ENCODE results near the gene SRC. TPM values are rescaled to one million over a fixed set of nuclear protein-coding genes. Genes with fewer than 3 reads are reported as not detected.

Gene SRC
- total and polyA plus RNA-seq, 2 experiments from 2014 or later, result 8.0 to 25.9 TPM

DNA sequence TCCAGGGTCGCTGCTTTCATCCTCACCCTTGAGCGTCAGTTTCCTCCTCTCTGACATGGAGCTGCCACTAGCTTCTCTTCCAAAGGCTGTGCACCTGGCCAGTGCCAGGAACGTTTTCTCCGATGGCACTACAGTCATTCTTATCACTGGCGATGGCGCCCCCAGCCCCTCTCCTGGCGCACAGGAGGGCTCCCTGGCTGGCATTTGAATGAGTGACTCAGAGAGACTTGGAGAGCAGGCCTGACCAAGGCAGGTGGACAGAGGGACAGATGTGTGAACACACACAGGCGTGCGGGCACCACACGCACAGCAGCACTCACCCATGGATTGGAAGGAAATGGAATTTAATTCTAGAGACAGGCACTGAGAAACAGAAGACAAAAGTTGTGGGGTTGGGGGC is 77.6 kb downstream of the SRC start (continued):
- TF ChIP-seq, protein P1, sequence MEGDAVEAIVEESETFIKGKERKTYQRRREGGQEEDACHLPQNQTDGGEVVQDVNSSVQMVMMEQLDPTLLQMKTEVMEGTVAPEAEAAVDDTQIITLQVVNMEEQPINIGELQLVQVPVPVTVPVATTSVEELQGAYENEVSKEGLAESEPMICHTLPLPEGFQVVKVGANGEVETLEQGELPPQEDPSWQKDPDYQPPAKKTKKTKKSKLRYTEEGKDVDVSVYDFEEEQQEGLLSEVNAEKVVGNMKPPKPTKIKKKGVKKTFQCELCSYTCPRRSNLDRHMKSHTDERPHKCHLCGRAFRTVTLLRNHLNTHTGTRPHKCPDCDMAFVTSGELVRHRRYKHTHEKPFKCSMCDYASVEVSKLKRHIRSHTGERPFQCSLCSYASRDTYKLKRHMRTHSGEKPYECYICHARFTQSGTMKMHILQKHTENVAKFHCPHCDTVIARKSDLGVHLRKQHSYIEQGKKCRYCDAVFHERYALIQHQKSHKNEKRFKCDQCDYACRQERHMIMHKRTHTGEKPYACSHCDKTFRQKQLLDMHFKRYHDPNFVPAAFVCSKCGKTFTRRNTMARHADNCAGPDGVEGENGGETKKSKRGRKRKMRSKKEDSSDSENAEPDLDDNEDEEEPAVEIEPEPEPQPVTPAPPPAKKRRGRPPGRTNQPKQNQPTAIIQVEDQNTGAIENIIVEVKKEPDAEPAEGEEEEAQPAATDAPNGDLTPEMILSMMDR (conservative IDR thresholded peaks at IDR 0.05; ENCODE audit: low read depth in 2 of 2), result no peak

DNA sequence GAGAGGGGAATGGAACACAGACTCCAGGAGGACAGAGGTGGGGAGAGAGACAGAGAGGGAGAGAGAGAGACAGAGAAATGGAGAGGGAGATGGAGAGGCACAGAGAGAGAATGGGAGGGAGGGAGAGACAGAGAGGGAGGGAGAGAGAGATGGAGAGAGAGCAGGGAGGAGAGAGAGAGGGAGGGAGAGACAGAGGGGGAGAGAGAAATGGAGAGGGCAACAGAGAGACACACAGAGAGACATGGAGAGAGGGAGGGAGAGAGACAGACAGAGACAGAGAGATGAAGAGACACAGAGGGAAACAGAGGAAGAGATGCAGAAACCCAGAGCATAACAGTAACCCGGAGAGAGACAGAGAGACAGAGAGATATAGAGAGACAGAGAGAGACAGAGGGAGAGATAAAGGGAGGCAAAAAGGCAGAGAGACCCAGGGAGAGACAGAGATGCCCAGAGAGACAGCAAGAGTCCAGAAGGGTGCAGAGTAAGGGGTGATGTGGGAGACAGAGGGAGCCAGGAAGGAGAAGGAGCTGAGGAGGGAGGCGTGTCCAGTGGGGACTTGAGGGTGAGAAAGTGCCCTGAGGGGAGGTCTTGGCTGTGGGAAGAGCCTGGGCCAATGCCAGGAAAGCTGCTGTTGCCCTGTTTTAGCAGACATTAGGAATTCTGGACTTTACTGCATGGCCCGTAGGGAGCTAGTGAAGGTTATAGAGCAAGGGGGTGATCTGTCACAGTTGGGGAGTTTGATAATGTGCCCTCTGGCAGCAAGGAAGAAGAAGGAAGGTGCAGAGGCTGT is 78.3 kb downstream of the SRC start:
- no peaks in the 10 kb centered on the region; the same call in 2 of the 3 replicates for H3K36me3 Mint-ChIP-seq (ENCODE audit: low read depth)
- ATAC-seq, result no peak
- peaks cover 13% of the 10 kb centered on the region; the same call in 1 of the 2 replicates for H3K9me2 ChIP-seq (ENCODE audit: insufficient read depth)
- H3K4me1 ChIP-seq (ENCODE audit: insufficient read depth), result peaks cover 14% of the 10 kb centered on the region
- no peaks in the 10 kb centered on the region for H3K79me2 ChIP-seq (replicated peaks; ENCODE audit: insufficient read depth)
- H3K4me2 ChIP-seq, result no peak overlapping the region
- no peaks in the 10 kb centered on the region for H3K9me3 Mint-ChIP-seq
- DNase-seq (ENCODE audit: low spot score), result no peak
- no peak overlapping the region for H3K27ac Mint-ChIP-seq
- H3K27ac ChIP-seq (ENCODE audit: low read depth), result no peak overlapping the region
- no peak overlapping the region for H2AFZ ChIP-seq
- no peaks in the 10 kb centered on the region for H3K36me3 ChIP-seq (ENCODE audit: insufficient read depth)
- no peak overlapping the region for H3K4me3 Mint-ChIP-seq
- peaks cover 31% of the 10 kb centered on the region for H3K4me1 Mint-ChIP-seq
- no peak overlapping the region for H3K4me3 ChIP-seq
- H3F3A ChIP-seq (replicated peaks; ENCODE audit: low read depth), result no peaks in the 10 kb centered on the region; the same call in 1 of the 2 replicates
- no peaks in the 10 kb centered on the region for H4K20me1 ChIP-seq (replicated peaks; ENCODE audit: insufficient read depth)
- H3K27me3 ChIP-seq (ENCODE audit: insufficient read depth), result no peaks in the 10 kb centered on the region
- H3K27me3 Mint-ChIP-seq (ENCODE audit: insufficient read depth, low read depth, poor library complexity), result peaks cover 16% of the 10 kb centered on the region
- no peak for TF ChIP-seq ZNF331 (CRISPR knock-in tag; IDR thresholded peaks at IDR 0.05; ENCODE audit: low read depth)
- TF ChIP-seq EZH2phosphoT487 (IDR thresholded peaks at IDR 0.05; ENCODE audit: unreplicated experiment), result no peak
- TF ChIP-seq, protein P1 (conservative IDR thresholded peaks at IDR 0.05; ENCODE audit: low read depth in 2 of 2), result no peak
- TF ChIP-seq STAT1 (IDR thresholded peaks at IDR 0.05; ENCODE audit: unreplicated experiment), result no peak
- TF ChIP-seq EZH2 (IDR thresholded peaks at IDR 0.05; ENCODE audit: low read depth, unreplicated experiment), result no peak
- no peak for TF ChIP-seq NANOG (IDR thresholded peaks at IDR 0.05; ENCODE audit: borderline replicate concordance)
- TF ChIP-seq CREB1 (CRISPR knock-in tag; IDR thresholded peaks at IDR 0.05; ENCODE audit: low read depth), result no peak
- TF ChIP-seq ZNF114 (CRISPR knock-in tag; IDR thresholded peaks at IDR 0.05), result no peak
- TF ChIP-seq, protein P2, sequence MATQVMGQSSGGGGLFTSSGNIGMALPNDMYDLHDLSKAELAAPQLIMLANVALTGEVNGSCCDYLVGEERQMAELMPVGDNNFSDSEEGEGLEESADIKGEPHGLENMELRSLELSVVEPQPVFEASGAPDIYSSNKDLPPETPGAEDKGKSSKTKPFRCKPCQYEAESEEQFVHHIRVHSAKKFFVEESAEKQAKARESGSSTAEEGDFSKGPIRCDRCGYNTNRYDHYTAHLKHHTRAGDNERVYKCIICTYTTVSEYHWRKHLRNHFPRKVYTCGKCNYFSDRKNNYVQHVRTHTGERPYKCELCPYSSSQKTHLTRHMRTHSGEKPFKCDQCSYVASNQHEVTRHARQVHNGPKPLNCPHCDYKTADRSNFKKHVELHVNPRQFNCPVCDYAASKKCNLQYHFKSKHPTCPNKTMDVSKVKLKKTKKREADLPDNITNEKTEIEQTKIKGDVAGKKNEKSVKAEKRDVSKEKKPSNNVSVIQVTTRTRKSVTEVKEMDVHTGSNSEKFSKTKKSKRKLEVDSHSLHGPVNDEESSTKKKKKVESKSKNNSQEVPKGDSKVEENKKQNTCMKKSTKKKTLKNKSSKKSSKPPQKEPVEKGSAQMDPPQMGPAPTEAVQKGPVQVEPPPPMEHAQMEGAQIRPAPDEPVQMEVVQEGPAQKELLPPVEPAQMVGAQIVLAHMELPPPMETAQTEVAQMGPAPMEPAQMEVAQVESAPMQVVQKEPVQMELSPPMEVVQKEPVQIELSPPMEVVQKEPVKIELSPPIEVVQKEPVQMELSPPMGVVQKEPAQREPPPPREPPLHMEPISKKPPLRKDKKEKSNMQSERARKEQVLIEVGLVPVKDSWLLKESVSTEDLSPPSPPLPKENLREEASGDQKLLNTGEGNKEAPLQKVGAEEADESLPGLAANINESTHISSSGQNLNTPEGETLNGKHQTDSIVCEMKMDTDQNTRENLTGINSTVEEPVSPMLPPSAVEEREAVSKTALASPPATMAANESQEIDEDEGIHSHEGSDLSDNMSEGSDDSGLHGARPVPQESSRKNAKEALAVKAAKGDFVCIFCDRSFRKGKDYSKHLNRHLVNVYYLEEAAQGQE (IDR thresholded peaks at IDR 0.05; ENCODE audit: unreplicated experiment), result no peak
- TF ChIP-seq, protein P3, sequence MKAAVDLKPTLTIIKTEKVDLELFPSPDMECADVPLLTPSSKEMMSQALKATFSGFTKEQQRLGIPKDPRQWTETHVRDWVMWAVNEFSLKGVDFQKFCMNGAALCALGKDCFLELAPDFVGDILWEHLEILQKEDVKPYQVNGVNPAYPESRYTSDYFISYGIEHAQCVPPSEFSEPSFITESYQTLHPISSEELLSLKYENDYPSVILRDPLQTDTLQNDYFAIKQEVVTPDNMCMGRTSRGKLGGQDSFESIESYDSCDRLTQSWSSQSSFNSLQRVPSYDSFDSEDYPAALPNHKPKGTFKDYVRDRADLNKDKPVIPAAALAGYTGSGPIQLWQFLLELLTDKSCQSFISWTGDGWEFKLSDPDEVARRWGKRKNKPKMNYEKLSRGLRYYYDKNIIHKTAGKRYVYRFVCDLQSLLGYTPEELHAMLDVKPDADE (IDR thresholded peaks at IDR 0.05), result no peak
- no peak for TF ChIP-seq JUNB (IDR thresholded peaks at IDR 0.05; ENCODE audit: unreplicated experiment)
- no peak for TF ChIP-seq POLR2AphosphoS5 (IDR thresholded peaks at IDR 0.05; ENCODE audit: low read depth)
